GM18861 (cell line): Measurements from ENCODE around the gene TOM1L2.
A peak's percentile ranks its signal among the peaks of the same experiment; 100 is the strongest.
"Not testable (repeated sequence)": the region's sequence is repeated elsewhere in the genome, so short reads cannot be mapped to it uniquely, and the experiment has no call there.

ENCODE experiments used
- ATAC-seq: cut with Tn5 transposase; IDR thresholded peaks from one replicate; pipeline ENCODE4 v1.9.1; 2021; ENCODE audit not compliant: unreplicated experiment

The TOM1L2 gene

DNA sequence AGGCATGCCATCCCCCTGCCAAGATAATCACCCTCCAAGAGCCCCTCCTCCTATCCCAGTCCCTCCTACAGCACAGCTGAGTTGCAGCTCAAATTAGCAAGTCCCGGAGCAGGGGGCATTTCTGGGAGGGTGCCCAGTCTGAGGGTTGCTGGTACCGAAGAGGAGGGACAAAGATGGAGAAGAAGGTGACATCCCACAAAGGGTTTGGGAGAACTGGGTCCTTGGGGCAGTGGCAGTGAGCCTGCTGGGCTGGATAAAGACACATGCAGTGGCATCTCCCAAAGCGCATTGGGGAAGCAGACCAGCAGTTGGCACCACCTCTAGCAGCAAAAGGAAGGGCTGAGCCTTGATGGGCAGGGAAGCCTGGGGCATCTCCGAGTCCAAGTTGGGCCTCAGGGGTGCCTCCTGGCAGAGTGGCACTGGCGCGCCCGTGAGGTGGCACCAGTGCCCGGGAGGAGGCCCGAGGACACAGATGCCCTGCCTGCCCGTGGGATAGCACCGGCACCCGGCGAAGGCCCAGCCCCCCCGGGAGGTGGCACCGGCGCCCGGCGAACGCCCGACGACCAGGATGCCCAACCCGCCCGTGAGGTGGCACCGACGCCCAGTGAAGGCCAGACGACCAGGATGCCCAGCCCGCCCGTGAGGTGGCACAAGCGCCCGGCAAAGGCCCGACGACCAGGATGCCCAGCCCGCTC is 622 bp downstream of the TOM1L2 start:
- no peak for ATAC-seq

DNA sequence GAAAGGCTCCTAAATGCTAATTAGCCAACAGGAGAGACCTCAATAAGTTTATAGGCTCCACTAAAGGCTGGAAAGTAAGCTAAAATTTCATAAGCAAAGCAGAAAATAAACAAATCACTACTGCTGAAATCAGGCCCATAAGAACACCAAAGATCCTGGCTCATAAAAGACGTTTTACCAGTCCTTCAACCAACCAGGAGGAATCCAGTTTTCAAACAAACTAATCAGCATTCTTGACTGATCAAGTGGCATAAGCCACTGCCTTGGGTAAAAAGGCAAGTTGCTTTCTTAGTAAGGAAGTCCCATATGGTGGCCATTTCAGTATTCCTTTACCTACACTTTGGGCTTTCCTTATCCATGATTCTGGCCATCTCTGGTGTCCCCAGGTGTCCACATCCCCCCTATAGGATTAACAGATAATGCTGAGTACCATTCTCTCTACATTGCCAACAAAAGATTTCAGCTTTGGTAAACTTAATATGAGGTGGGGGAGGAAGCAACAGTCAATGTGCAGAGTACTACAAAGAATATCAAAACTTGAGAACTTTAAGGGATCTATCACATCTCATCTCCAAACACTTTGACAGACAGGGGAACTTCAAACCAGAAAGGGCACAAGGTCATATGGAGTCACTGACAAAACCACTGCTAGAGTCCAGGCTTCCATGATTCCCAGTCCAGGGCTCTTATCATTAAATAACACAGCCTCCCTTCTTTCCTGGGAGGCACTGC is 1.3 kb downstream of the TOM1L2 start:
- no peak for ATAC-seq

DNA sequence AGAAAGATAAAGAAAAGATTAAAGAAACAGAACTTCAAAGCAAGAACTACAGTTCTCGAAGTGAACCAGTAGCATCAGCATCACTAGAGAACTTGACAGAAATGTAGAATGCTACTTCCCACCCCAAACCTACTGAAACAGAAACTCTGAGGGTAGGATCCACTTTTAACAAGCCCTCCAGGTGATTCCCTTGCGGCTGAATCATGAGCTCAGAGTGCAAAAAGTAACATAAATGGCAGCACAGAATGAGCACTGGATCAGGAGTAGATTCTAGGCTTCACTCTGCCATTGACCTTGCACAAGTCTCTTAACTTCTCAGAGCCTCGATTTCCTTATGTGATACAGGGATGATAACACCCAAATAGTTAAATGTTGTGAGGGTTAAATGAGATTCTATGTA is 5.8 kb downstream of the TOM1L2 start:
- ATAC-seq: no peak

- ATAC-seq: no peak
Measured at GRCh38 chr17:17965152-17965721, 7.0 kb downstream of the TOM1L2 start.

GRCh38 chr17:17964710-17965109 is 7.5 kb downstream of the TOM1L2 start:
- no peak for ATAC-seq

DNA sequence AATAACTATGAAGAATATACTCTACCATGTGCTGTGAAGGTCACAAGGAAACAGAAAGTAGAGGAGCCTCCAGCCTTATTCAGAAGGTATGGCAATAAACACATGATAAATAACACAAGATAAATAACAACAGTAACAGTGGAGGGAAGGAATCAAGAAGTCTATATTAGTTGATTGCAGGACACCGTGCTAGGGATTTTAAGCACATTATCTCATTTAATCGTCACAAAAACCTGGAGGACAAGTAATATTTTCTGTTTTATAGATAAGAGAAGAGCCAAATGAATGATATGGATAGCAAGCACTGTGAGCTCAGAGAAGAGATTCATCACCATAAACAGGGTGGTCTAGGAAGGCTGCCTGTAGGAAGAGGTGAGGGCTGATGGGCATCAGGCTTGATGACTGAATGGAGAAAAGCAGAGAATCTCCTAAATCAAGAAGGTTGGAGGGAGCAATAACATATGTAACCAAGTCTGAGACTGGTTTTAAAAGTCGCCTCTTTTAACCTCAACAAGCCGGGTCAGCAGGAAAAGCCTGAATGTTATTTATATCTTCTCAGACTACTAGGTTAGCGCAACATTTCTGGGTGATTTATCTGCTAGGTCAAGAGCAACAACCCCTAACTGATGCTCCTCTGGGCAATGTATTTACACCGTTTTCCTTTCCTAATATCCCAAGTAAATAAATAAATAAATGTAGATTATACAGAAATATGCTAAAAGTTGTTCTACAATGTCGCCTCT is 8.3 kb downstream of the TOM1L2 start:
- ATAC-seq: no peak

- ATAC-seq: no peak
Measured at GRCh38 chr17:17963066-17963465, 9.1 kb downstream of the TOM1L2 start.

DNA sequence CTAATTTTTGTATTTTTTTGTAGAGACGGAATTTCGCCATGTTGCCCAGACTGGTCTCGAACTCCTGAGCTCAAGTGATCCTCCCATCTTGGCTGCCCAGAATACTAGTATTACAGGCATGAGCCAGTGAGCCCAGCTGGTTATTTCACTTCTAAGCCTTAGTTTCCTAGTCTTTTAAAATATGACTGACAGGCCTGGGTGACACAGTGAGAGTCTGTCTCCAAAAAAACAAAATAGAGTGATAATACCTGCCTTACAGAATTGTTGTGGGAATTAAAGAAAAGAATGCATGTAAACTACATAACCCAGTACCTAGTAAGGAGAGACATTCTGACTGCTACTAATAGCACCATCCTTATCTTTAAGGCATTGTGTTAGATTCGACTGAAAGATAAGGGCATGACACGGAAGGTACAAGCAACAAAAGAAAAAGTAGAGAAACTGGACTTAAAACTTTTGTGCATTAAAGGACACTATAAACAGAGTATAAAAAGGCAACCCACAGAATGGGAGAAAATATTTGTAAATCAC is 11.6 kb downstream of the TOM1L2 start:
- ATAC-seq: no peak

GRCh38 chr17:17959520-17960361 is 12.5 kb downstream of the TOM1L2 start:
- peak; percentile 62 for ATAC-seq

- no peak for ATAC-seq
Measured at GRCh38 chr17:17958982-17959381, 13.2 kb downstream of the TOM1L2 start.

DNA sequence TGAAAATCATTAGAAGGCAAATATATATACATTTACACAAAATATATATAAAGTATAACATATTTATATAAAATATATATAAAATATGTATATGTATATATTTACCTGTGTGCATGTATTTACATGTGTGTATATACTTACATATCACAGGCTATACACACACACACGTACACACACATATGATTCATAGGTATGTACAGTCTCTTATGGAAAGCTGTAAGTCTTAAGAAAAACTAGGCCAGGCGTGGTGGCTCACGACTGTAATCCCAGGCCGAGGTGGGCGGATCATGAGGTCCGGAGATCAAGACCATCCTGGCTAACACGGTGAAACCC is 14.7 kb downstream of the TOM1L2 start:
- ATAC-seq: no peak

DNA sequence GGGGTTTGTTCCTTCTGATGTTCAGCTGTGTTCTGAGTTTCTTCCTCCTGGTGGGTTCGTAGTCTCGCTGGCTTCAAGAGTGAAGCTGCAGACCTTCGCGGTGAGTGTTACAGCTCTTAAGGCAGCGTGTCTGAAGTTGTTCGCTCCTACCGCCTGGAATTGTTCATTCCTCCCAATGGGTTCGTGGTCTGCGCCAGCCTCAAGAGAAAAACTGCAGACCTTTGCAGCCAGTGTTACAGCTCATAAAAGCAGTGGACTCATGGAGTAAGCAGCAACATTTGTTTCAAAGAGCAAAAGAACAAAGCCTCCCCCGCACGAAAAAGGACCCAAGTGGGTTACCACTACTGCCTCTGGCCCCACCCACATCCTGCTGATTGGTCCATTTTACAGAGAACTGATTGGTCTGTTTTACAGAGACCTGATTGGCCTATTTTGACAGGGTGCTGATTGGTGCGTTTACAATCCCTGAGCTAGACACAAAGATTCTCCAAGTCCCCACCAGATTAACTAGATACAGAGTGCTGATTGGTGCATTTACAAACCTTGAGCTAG is 16.3 kb downstream of the TOM1L2 start:
- ATAC-seq: not testable (repeated sequence)

DNA sequence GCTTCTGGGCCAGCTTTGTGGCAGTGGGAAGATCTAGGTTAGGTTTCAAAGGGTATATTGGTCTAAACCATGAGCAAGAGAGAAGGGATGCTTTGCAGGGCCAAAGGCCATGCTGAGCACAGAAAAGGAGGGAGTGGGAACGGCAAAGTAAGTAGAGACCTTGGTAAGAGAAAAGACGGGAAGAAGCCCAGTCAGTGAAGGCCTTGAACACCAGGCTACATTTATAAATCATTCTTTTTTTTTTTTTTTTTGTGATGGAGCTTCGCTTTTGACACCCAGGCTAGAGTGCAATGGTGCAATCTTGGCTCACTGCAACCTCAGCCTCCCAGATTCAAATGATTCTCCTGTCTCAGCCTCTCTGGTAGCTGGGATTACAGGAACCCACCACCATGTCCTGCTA is 18.1 kb downstream of the TOM1L2 start:
- ATAC-seq: no peak

GRCh38 chr17:17952691-17953090 is 19.5 kb downstream of the TOM1L2 start:
- ATAC-seq: no peak

DNA sequence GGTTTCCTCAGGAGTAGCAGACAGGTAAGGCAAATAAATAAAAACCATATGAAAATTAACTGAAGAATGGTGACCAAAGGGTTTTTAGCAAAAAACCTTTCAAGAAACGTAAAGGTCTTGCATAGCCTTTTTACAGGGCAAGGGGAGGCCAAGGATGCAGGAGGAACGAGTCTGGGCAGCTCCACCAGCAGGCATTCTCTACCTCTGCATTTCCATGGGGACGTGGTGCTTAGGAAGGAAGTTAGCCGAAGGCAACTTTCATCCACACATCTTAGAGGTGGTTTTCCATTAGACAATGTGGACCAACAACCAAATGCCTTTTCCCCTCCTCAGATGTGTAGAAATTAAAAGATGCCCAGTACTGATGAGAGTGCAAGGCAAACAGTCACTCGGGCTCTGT is 20.7 kb downstream of the TOM1L2 start:
- no peak for ATAC-seq

- no peak for ATAC-seq
Measured at GRCh38 chr17:17950806-17951205, 21.4 kb downstream of the TOM1L2 start.

GRCh38 chr17:17950347-17950746 is 21.9 kb downstream of the TOM1L2 start:
- ATAC-seq: no peak

- ATAC-seq: no peak
Measured at GRCh38 chr17:17947966-17948365, 24.2 kb downstream of the TOM1L2 start.

DNA sequence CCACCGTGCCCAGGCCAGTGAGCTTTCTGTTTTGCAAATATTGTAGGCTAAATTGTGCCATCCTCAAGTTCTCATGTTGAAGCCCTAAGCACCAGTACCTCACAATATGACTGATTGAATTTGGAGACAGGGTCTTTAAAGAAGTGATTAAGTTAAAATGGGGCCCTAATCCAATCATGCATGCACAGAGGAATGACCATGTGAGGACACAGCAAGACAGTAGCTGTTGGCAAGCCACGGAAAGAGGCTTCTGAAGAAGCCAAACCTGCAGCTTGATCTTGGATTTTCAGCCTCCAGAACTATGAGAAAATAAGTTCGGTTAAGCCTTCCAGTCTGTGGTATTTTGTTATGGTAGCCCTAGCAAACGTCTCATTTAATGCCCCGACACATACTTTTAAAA is 24.9 kb downstream of the TOM1L2 start:
- no peak for ATAC-seq

DNA sequence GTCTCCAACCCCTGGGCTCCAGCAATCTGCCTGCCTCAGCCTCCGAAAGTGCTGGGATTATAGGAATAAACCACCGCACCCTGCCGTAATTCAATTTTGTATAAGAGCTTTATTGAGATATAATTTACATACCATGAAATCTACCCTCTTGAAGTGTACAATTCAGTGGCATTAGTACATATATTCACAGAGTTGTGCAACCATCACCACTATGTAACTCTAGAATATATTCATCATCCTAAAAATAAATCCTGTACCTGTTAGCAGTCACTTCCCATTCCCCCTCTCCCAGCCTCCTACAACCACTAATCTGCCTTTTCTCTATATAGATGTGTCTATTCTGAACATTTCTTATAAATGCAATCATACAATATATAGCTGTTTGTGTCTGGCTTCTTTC is 26.1 kb downstream of the TOM1L2 start:
- ATAC-seq: no peak
